Small intestine (tissue), 7 donors: Measurements from ENCODE around the gene LRRC27. TPM values are rescaled to one million over a fixed set of nuclear protein-coding genes. Genes with fewer than 3 reads are reported as not detected.
A peak's percentile ranks its signal among the peaks of the same experiment; 100 is the strongest.

Experiments used
- DNase-seq, 2 donors: peaks; one replicate each; pipeline versions ENCODE4 v3.0.0 to v3.0.0-alpha.2; 2013
- FAIRE-seq: peaks from 2 replicates; lab custom pipeline; 2012; peaks lifted over from hg19 to GRCh38; lab: Jason Lieb, UNC
- H3K27ac ChIP-seq, 3 donors: one replicate each; pipeline ENCODE4 v1.5.1; 2013; ENCODE audit warnings: low read length in 2 of 3, mild to moderate bottlenecking in 2 of 3, control low read depth in 1 of 3, inconsistent platforms in 1 of 3, low read depth in 1 of 3, moderate library complexity in 1 of 3
- H3K27me3 ChIP-seq, 3 donors: one replicate each; pipeline ENCODE4 v1.6.1; 2013; ENCODE audit warnings: low read length in 3 of 3, inconsistent platforms in 1 of 3; ENCODE audit not compliant: control insufficient read depth in 3 of 3, insufficient read depth in 3 of 3
- H3K36me3 ChIP-seq, 3 donors: one replicate each; pipeline ENCODE4 v1.6.1; 2013; ENCODE audit warnings: low read length in 3 of 3, inconsistent platforms in 1 of 3, low read depth in 1 of 3, mild to moderate bottlenecking in 1 of 3, moderate library complexity in 1 of 3; ENCODE audit not compliant: control insufficient read depth in 3 of 3, insufficient read depth in 2 of 3
- H3K4me1 ChIP-seq, 3 donors: one replicate each; pipeline ENCODE4 v1.6.1; 2013; ENCODE audit warnings: low read length in 2 of 3, inconsistent platforms in 1 of 3, low read depth in 1 of 3, mild to moderate bottlenecking in 1 of 3, moderate library complexity in 1 of 3; ENCODE audit not compliant: control insufficient read depth in 3 of 3, insufficient read depth in 2 of 3
- H3K4me3 ChIP-seq, 3 donors: one replicate each; pipeline ENCODE4 v1.5.1; 2013; ENCODE audit warnings: low read length in 3 of 3, control low read depth in 1 of 3, inconsistent platforms in 1 of 3, low read depth in 1 of 3, mild to moderate bottlenecking in 1 of 3, moderate library complexity in 1 of 3
- H3K9me3 ChIP-seq, 2 donors: one replicate each; pipeline ENCODE4 v1.6.1; 2013; ENCODE audit warnings: low read depth in 1 of 2, low read length in 1 of 2; ENCODE audit not compliant: control insufficient read depth in 2 of 2, insufficient read depth in 1 of 2
- WGBS, 3 donors: extraction: QIAGEN DNeasy Blood & Tissue Kit; methylation state at CpG; one replicate each; pipeline ENCODE4 v1.1.7; 2013; 5-methylcytosine and 5-hydroxymethylcytosine counted together
- polyA plus RNA-seq, 4 donors: library from polyadenylated mRNA; stranded (reverse) in 3 of 4; unstranded in 1 of 4; fragments of 200-250 nt in 3 of 4; fragments of 120-200 nt in 1 of 4; gene quantifications; one replicate each; pipeline versions ENCODE4 v1.2.1 to v1.2.3, GENCODE V29; 2013
- donor health status: healthy with polysubstance abuse.
- donor health status: control.
- donor health status: control.
- donor health status: Bipolar disorder and iron deficiency.
- donor health status: healthy.

The LRRC27 gene
- polyA plus RNA-seq, 4 donors = 4.7 to 14.1 (median 8.8) TPM

GRCh38 chr10:132420981-132421846 is 89.2 kb downstream of the LRRC27 start:
- no peak for FAIRE-seq
- no peak overlapping the region for H3K4me3 ChIP-seq
- H3K4me1 ChIP-seq = peaks cover 7 to 58% (median 9%) of the 10 kb centered on the region in 3 donors
- 10 to 15% (median 11%) methylated on average over 27 to 33 of the region's 33 CpGs for WGBS, 3 donors
- peak overlapping the region; percentile 47 to 97 (median 87) for H3K27ac ChIP-seq
- H3K36me3 ChIP-seq = peaks cover 0 to 32% (median 0%) of the 10 kb centered on the region in 3 donors
- H3K9me3 ChIP-seq = no peaks in the 10 kb centered on the region
- peak; percentile 63 to 92 for DNase-seq
- no peaks in the 10 kb centered on the region for H3K27me3 ChIP-seq

GRCh38 chr10:132421847-132422751 is 90.1 kb downstream of the LRRC27 start:
- H3K27me3 ChIP-seq = no peaks in the 10 kb centered on the region
- FAIRE-seq (no peak), DNase-seq (no peak)
- WGBS, 3 donors = 66 to 80% (median 66%) methylated on average over 18 to 30 of the region's 30 CpGs
- H3K9me3 ChIP-seq = no peaks in the 10 kb centered on the region
- H3K27ac ChIP-seq = peak overlapping the region; percentile 47 to 97 (median 87)
- peaks cover 7 to 57% (median 9%) of the 10 kb centered on the region in 3 donors for H3K4me1 ChIP-seq
- H3K4me3 ChIP-seq = no peak overlapping the region
- peaks cover 0 to 24% (median 0%) of the 10 kb centered on the region in 3 donors for H3K36me3 ChIP-seq

GRCh38 chr10:132422903-132423825 is 91.2 kb downstream of the LRRC27 start:
- WGBS, 3 donors = 76 to 90% (median 86%) methylated on average over 26 of the region's 26 CpGs
- H3K4me3 ChIP-seq = no peak overlapping the region
- H3K36me3 ChIP-seq = peaks cover 0 to 15% (median 0%) of the 10 kb centered on the region in 3 donors
- DNase-seq (no peak), FAIRE-seq (no peak)
- peak overlapping the region in 2 of 3 donors; percentile 87 to 97 for H3K27ac ChIP-seq
- no peaks in the 10 kb centered on the region for H3K9me3 ChIP-seq
- no peaks in the 10 kb centered on the region for H3K27me3 ChIP-seq
- peaks cover 5 to 49% (median 9%) of the 10 kb centered on the region in 3 donors for H3K4me1 ChIP-seq

GRCh38 chr10:132423966-132424861 is 92.2 kb downstream of the LRRC27 start:
- no peak for FAIRE-seq
- DNase-seq = no peak
- H3K4me3 ChIP-seq = no peak overlapping the region
- WGBS, 3 donors = 89 to 92% (median 91%) methylated on average over 18 to 21 of the region's 21 CpGs
- no peaks in the 10 kb centered on the region for H3K27me3 ChIP-seq
- no peak overlapping the region for H3K27ac ChIP-seq
- H3K36me3 ChIP-seq = peaks cover 0 to 19% (median 0%) of the 10 kb centered on the region in 3 donors
- H3K4me1 ChIP-seq = peaks cover 0 to 42% (median 9%) of the 10 kb centered on the region in 3 donors
- no peaks in the 10 kb centered on the region for H3K9me3 ChIP-seq

- H3K4me3 ChIP-seq = no peak overlapping the region
- peaks cover 0 to 44% (median 9%) of the 10 kb centered on the region in 3 donors for H3K4me1 ChIP-seq
- no peak overlapping the region for H3K27ac ChIP-seq
- 96 to 97% (median 97%) methylated on average over 61 of the region's 61 CpGs for WGBS, 3 donors
- H3K36me3 ChIP-seq = peaks cover 0 to 19% (median 0%) of the 10 kb centered on the region in 3 donors
- FAIRE-seq (no peak), DNase-seq (no peak)
- H3K27me3 ChIP-seq = no peaks in the 10 kb centered on the region
- H3K9me3 ChIP-seq = no peaks in the 10 kb centered on the region
Measured at GRCh38 chr10:132425029-132425756, 93.2 kb downstream of the LRRC27 start.

DNA sequence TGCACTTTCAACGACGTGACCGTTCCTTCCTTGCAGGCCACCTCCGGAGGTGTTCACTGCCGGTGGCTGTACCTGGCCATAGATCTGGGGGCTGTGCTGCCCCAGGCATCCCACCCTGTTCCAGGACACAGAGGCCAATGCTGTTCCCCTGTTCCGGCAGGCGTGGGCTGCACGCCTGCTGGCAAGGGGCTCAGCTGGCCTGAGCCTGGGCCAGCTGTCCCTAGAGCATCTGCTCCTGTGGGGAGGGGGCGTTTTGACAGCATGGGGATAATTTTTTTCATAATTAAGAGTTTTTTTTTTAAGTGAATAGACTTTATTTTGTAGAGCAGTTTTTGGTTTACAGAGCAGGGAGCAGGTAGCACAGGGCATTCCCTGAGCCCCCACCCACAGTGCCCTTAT is 93.8 kb downstream of the LRRC27 start:
- H3K4me1 ChIP-seq = peaks cover 0 to 38% (median 9%) of the 10 kb centered on the region in 3 donors
- DNase-seq (no peak), FAIRE-seq (no peak)
- no peaks in the 10 kb centered on the region for H3K9me3 ChIP-seq
- peaks cover 0 to 19% (median 0%) of the 10 kb centered on the region in 3 donors for H3K36me3 ChIP-seq
- H3K27me3 ChIP-seq = no peaks in the 10 kb centered on the region
- no peak overlapping the region for H3K27ac ChIP-seq
- H3K4me3 ChIP-seq = no peak overlapping the region
- WGBS, 3 donors = 90 to 94% (median 91%) methylated on average over 8 to 9 of the region's 9 CpGs
